Measurements from ENCODE around the gene GTPBP6.
"Not testable (repeated sequence)": the region's sequence is repeated elsewhere in the genome, so short reads cannot be mapped to it uniquely, and the experiment has no call there.

GTPBP6 gene

DNA sequence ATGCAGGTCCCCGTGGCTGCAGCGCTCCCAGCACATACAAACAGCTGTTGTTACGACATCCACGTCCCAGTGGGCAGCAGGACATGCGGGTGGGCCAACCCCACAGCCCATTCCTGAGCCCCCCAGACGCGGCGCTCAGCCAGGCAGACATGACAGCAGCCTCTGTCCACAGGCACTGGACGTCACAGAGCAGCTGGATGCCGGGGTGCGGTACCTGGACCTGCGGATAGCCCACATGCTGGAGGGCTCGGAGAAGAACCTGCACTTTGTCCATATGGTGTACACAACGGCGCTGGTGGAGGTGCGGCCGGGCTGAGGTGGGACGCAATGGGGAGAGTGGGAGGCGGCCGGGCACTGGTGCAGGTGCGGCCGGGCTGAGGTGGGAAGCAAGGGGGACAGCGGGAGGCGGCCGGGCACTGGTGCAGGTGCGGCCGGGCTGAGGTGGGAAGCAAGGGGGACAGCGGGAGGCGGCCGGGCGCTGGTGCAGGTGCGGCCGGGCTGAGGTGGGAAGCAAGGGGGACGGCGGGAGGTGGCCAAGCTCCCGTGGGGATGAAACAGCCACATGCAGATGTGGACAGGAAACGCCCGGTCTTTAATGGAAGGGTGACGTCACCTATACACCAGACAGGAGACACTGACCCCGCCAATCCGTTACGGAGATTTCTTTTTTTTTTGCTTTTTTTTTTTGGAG is 28.0 kb downstream of the GTPBP6 start:
- DNase-seq, result no peak

DNA sequence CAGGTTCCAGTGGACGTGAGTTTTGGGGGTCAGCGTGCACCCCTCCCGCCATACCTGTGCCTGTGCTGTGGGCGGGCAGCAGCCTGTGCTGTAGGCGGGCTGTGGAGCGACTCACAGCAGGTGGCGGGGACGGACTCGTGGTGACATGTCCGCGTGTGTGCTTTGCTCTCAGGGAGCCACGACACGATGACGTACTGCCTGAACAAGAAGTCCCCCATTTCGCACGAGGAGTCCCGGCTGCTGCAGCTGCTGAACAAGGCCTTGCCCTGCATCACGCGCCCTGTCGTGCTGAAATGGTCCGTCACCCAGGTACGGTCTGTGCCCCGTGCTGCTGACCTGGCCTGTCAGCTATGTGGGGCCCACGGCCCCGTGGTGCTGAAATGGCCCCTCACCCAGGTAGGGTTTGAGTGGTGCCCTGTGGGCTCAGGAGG is 30.0 kb downstream of the GTPBP6 start:
- no peak for DNase-seq

GRCh38 chrX:287670-288069 is 30.9 kb downstream of the GTPBP6 start:
- no peak for DNase-seq

- DNase-seq, result no peak
Measured at GRCh38 chrX:285076-285677, 33.4 kb downstream of the GTPBP6 start.

DNA sequence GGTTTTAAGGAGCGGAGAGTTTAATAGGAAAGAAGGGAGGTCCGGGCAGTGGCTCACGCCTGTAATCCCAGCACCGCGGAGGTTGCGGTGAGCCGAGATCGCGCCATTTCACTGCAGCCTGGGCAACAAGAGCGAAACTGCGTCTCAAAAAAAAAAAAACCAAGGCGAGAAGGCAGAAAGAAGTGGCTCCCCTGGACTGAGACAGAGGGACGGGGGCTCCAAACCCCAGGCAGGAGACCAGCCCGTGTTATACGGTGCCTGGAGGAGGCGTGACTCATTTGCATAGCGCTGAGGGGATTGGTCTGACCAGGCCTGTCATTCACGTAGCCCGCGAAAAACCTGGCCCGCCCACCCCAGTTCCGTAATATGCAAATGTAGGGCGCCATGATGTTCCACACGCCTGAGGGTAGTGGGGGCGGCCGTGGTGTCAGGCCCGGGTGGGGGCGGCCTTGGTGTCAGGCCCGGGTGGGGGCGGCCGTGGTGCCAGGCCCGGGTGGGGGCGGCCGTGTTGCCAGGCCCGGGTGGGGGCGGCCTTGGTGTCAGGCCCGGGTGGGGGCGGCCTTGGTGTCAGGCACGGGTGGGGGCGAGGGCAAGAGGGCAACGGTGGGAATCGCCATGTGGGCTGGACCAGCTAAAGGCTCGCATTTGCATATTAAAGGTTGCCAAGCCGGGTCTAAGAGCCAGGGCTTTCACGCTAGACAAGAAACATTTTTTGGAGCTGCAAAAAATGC is 35.3 kb downstream of the GTPBP6 start:
- no peak for DNase-seq

DNA sequence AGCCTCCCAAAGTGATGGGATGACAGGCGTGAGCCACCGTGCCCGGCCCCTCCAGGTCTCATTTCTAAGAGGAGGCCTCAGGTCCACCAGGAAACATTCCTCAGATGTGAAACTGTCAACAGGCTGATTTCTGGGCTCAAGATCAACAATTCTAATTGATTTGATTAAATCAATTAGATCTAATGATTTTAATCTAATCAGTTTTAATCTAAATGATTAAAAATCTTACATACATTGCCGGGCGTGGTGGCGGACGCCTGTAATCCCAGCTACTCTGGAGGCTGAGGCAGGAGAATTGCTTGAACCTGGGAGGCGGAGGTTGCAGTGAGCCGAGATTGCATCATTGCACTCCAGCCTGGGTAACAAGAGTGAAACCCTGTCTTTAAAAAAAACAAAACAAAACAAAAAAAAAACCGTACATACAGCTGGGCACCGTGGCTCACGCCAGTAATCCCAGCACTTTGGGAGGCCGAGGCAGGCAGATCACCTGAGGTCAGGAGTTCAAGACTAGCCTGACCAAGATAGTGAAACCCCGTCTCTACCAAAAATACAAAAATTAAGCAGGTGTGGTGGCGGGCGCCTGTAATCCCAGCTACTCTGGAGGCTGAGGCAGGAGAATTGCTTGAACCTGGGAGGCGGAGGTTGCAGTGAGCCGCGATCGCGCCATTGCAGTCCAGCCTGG is 36.5 kb downstream of the GTPBP6 start:
- DNase-seq, result not testable (repeated sequence)

DNA sequence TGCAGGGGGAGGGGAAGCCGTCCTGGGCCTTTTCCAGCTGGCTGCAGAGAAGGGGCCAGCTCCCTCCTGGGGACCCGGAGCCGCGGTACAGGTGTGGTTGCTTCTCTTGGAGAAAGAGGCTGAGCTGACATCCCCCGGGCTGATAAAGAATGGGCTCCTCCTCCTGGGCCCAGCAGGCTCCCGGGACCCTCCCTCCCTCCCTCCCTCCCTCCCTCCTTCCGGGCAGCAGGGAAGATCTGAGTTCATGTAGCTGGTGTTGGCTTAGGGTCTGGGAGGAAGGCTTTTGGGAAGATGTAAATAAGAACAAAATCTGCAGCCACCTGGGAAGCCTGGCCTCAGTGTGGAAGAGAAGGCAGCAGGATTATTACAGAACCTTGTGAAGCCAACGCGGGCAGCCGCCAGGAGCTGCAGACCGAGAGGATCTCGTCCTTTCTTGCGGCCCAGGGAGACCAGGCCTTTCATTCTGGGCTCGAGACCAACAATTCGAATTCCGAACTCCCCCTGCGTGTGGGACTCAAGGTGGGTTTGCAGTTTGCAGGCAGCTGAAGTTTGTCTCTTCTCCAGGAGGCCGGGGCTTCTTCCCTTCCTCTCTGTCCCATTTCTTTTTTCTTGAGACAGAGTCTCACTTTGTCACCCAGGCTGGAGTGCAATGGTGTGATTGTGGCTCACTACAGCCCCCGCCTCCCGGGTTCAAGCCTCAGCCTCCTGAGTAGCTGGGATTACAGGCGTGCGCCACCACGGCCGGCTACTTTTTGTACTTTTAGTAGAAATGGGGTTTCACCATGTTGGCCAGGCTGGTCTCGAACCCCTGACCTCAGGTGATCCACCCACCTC is 37.2 kb downstream of the GTPBP6 start, which contains the start of gene PLCXD1:
TSS of gene PLCXD1 (plus strand) at position 216 of the 834 bp plus-strand sequence. CDS start 2,807 bp downstream, outside the sequence.
- no peak for DNase-seq

DNA sequence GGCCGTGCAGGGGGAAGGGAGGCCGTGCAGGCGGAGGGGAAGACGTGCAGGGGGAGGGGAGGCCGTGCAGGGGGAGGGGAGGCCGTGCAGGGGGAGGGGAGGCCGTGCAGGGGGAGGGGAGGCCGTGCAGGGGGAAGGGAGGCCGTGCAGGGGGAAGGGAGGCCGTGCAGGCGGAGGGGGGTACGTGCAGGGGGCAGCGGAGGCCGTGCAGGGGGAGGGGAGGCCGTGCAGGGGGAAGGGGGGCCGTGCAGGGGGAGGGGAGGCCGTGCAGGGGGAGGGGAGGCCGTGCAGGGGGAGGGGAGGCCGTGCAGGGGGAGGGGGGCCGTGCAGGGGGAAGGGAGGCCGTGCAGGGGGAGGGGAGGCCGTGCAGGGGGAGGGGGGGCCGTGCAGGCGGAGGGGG is 37.9 kb downstream of the GTPBP6 start:
- not testable (repeated sequence) for DNase-seq

DNA sequence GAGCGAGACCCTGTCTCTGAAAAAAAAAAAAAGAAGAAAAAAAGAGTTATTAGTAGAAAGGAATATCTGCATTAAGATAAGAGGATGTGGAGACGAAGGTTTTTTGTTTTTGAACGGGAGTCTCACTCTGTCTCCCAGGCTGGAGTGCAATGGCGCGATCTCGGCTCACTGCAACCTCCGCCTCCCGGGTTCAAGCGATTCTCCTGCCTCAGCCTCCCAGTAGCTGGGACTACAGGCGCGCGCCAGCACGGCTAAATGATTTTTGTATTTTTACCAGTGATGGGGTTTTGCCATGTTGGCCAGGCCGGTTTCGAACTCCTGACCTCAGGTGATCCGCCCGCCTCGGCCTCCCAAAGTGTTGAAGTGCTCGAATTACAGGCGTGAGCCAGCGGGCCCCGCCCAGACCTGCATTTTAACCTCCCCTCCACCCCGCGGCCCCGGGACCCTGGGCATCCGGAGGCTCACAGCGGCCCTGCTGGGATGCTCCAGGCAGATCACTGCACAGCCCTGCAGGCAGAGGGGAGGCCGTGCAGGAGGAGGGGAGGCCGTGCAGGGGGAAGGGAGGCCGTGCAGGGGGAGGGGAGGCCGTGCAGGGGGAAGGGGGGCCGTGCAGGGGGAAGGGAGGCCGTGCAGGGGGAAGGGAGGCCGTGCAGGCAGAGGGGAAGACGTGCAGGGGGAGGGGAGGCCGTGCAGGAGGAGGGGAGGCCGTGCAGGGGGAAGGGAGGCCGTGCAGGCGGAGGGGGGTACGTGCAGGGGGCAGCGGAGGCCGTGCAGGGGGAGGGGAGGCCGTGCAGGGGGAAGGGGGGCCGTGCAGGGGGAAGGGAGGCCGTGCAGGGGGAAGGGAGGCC is 38.6 kb downstream of the GTPBP6 start:
- DNase-seq, result not testable (repeated sequence)

GRCh38 chrX:276581-277201 is 41.9 kb downstream of the GTPBP6 start:
- DNase-seq, result no peak

GRCh38 chrX:275967-276580 is 42.5 kb downstream of the GTPBP6 start:
- no peak for DNase-seq

DNA sequence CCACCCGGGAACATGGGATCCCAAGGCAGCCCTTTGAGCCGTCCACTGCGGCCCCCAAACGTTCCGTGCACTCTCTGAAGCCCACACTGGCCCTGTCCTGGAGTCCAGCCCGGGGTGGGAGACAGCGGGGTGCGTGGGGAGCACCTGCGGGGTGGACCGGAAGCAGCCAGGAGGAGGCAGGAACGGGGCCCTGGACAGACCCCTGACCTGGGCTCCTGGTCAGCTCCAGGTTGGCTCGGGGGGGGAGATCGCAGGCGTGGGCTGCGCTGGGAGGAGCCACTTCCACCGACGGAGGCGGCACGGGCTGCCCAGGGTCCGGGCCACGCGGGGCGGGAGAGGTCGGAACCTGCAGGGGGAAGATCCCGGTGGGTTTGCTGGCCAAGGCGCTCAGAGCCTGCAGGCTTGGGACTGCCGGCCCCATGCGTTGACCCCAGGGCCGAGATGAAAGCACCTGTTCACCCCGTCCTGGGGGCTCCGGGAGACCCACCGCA is 43.1 kb downstream of the GTPBP6 start:
- no peak for DNase-seq

DNA sequence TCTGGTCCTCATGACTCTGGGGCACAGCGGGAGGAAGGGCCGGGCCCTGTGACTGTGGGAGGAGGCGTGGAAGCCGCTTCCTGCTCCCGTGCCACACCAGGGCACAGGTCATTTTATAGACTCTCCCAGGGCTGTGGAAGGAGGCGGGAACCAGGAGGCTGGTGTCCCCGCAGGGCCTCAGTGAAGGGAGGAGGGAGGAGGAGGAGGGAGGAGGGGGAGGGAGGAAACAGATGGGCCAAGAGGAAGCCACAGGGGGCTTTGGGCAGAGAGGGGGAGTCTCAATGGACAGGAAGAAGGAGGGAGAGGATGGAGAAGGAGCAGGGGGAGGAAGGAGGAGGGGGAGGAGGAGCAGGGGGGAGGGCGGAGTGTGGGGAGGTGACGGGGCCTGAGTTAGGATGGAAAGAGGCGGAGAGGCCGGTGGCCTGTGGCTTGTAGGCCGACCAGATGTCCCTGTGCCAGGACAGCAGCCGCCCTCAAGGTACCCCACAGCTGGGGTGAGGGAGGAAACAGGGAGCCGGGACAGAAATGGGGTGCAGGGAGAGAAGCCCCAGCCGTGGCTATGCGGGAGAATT is 43.6 kb downstream of the GTPBP6 start:
- DNase-seq, result no peak

DNA sequence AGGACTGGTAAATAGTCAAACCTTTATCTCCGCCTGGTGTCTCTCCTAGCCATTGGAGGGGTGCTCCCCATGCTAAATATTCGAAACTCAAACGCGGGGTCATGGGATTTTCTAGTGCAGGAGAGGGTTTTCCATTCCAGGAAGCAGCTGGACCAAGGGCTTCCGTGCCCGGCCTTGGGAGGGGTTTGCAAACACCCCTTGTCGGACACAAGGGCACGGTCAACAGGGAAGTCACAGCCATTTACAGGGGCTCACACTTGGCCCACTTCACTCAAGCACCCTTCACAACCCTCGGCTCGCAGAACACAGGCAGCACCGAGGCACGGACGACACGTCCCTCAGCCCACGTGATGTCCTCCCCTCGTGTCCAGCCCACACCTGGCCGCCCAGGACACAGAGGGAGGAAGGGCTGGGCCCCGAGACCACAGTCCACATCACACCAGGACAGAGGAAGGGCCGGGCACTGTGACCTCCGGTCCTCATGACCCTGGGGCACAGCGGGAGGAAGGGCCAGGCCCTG is 47.7 kb downstream of the GTPBP6 start:
- no peak for DNase-seq

GRCh38 chrX:267771-268261 is 50.8 kb downstream of the GTPBP6 start:
- DNase-seq, result no peak

DNA sequence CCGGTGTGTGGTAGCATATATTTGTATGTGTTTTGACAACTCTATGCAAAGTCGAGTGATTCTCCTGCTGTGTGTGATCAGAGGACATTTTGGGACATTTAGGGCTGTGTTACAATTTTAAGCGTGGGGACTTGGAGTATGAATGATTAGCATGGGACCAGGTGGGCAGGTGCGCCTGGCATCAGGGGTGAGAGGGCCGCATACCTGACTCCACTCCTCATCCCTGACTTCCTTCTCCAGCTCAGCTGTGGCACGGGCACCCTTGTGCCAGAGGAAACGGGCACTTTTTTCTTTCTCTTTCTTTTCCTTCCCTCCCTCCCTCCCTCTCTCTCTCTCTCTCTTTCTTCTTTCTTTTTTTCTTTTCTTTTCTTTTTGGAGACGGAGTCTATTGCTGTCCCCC is 53.1 kb downstream of the GTPBP6 start:
- no peak for DNase-seq

DNA sequence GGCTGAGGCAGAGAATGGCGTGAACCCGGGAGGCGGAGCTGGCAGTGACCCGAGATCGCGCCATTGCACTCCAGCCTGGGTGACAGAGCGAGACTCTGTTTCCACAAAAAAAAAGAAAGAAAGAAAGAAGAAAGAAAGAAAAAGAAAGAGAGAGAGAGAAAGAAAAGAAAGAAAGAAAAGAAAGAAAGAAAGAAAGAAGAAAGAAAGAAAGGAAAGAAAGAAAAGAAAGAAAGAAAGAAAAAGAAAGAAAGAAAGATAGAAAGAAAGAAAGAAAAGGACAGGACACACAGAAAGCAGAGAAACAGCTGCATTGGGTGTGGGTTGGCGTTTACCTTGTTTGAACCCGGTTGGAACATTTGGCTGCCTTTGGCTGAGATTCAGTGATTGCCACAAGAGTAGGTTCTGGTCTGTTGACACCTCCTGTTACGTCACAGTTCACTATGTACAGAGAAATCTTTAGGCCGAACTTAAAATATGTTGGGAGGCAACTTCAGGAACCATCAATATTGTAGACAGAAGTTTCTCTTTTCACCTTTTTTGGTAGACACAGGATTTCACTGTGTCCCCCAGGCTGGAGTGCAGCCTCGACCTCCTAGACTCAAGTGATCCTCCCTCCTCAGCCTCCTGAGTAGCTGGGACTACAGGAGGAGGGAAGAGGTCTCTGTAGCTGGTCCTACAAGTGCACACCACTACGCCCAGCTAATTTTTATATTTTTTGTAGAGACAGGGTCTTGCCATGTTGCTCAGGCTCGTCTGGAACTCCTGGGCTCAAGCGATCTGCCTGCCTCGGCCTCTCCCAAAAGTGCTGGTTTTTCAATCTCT is 53.8 kb downstream of the GTPBP6 start:
- DNase-seq, result no peak

DNA sequence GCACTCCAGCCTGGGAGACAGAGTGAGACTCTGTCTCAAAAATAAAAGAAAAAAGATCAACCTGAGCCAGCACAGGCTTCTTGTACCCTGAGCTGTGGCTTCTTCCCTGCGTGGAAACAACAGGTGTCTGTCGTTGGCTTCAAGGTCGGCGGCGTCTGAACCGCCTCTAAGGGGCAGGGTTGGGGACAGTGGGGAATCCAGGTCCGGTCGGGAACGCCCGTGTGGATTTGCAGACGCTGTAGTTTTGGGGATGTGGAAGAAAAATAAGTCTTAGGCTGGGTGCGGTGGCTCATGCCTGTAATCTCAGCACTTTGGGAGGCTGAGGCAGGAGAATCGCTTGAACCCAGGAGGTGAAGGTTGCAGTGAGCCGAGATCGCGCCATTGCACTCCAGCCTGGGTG is 54.6 kb downstream of the GTPBP6 start:
- DNase-seq, result not testable (repeated sequence)

Data from NCI-H1930 (cell line).